MM.1S (cell line): ENCODE data around the gene GJC1.
"Not testable (repeated sequence)": the region's sequence is repeated elsewhere in the genome, so short reads cannot be mapped to it uniquely, and the experiment has no call there.

Source experiments
- DNase-seq: peaks from one replicate; pipeline ENCODE4 v3.0.0-alpha.2; 2015
- H2AFZ ChIP-seq: fragments of 300-600 bp; sonication (generic); 2 replicates; pipeline ENCODE4 v1.6.0; 2016; ENCODE audit warnings: antibody characterized with exemption, low read length
- H3F3A ChIP-seq: fragments of 300-600 bp; sonication (generic); 2 replicates; pipeline ENCODE4 v1.6.1; 2016; ENCODE audit warnings: mild to moderate bottlenecking, antibody characterized with exemption, low read length, moderate library complexity, mixed read lengths; ENCODE audit not compliant: insufficient read depth
- H3K27ac ChIP-seq: fragments of 300-600 bp; sonication (generic); 2 replicates; pipeline ENCODE4 v1.5.1; 2016; ENCODE audit warnings: mild to moderate bottlenecking, low read length
- H3K27me3 ChIP-seq: fragments of 300-600 bp; sonication (generic); replicated peaks from 2 replicates; pipeline ENCODE4 v1.6.0; 2016; ENCODE audit warnings: low read length; ENCODE audit not compliant: insufficient read depth
- H3K36me3 ChIP-seq: fragments of 300-600 bp; sonication (generic); replicated peaks from 2 replicates; pipeline ENCODE4 v1.6.1; 2016; ENCODE audit warnings: mild to moderate bottlenecking, low read length, mixed read lengths; ENCODE audit not compliant: insufficient read depth
- H3K4me1 ChIP-seq: fragments of 300-600 bp; sonication (generic); 2 replicates; pipeline ENCODE4 v1.6.1; 2016; ENCODE audit warnings: low read length, mixed read lengths
- H3K4me2 ChIP-seq: fragments of 300-600 bp; sonication (generic); 2 replicates; pipeline ENCODE4 v1.6.0; 2016; ENCODE audit warnings: low read depth, low read length
- H3K4me3 ChIP-seq: fragments of 300-600 bp; sonication (generic); 2 replicates; pipeline ENCODE4 v1.5.1; 2016; ENCODE audit warnings: low read length, mixed read lengths
- H3K79me2 ChIP-seq: fragments of 300-600 bp; sonication (generic); 2 replicates; pipeline ENCODE4 v1.6.1; 2016; ENCODE audit warnings: mixed run types, low read length, mixed read lengths
- H3K9ac ChIP-seq: fragments of 300-600 bp; sonication (generic); 2 replicates; pipeline ENCODE4 v1.6.1; 2016; ENCODE audit warnings: low read length, mixed read lengths
- H3K9me2 ChIP-seq: fragments of 300-600 bp; sonication (generic); replicated peaks from 2 replicates; pipeline ENCODE4 v1.6.1; 2016; ENCODE audit warnings: mild to moderate bottlenecking, low read length, mixed read lengths; ENCODE audit not compliant: insufficient read depth
- H3K9me3 ChIP-seq: fragments of 300-600 bp; sonication (generic); replicated peaks from 2 replicates; pipeline ENCODE4 v1.6.1; 2016; ENCODE audit warnings: mild to moderate bottlenecking, low read length, mixed read lengths; ENCODE audit not compliant: insufficient read depth
- H4K20me1 ChIP-seq: fragments of 300-600 bp; sonication (generic); 2 replicates; pipeline ENCODE4 v1.6.1; 2016; ENCODE audit warnings: mild to moderate bottlenecking, low read length, moderate library complexity, mixed read lengths; ENCODE audit not compliant: insufficient read depth
- EZH2 ChIP-seq: fragments of 300-600 bp; sonication (generic); optimal IDR thresholded peaks from 2 replicates; pipeline ENCODE3; 2017; ENCODE audit warnings: low read depth, mild to moderate bottlenecking, antibody characterized with exemption, low read length, mixed read lengths
- EZH2phosphoT487 ChIP-seq: fragments of 300-600 bp; sonication (generic); IDR thresholded peaks from 2 replicates; pipeline ENCODE4 v1.6.1; 2018; ENCODE audit warnings: antibody characterized with exemption, low read length
- TF ChIP-seq, protein P1 (sequence below): fragments of 300-600 bp; sonication (generic); IDR thresholded peaks from 2 replicates; pipeline ENCODE4 v1.5.1; 2016; ENCODE audit warnings: antibody characterized with exemption, low read length, mixed read lengths

GJC1 gene

DNA sequence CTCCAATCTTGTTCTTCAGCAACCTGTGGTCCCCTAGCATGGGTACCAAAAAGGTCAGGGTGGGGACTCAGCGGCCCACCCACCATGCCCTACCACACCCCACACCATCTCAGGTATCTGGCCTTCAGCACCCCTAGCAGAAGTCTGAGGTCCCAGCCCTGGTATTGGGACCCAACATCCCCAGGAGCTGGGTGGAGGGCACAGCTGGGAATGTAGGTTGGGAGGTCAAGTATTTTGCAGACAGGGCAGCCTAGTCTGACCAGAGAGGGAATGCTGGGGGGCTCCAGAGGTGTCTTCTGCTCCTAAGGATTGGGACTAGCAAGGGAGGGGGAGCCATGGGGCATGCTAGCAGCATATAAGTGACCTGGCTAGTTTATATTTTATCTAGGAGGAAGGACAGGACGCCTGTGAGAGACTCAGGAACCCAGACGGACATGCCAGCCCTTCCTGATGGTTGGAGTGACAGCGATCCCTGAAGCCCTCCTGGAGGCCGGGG is 72.1 kb downstream of the GJC1 start:
- no peaks in the 10 kb centered on the region for H3K9me3 ChIP-seq
- no peaks in the 10 kb centered on the region for H3K4me1 ChIP-seq
- peaks cover 37% of the 10 kb centered on the region for H3K27me3 ChIP-seq
- no peak overlapping the region for H3K27ac ChIP-seq
- H3K9ac ChIP-seq, result no peak overlapping the region
- H3K4me3 ChIP-seq, result no peak overlapping the region
- no peak overlapping the region for H3K4me2 ChIP-seq
- H4K20me1 ChIP-seq, result no peaks in the 10 kb centered on the region
- no peak for DNase-seq
- no peaks in the 10 kb centered on the region for H3F3A ChIP-seq
- H3K36me3 ChIP-seq, result no peaks in the 10 kb centered on the region
- no peak overlapping the region for H2AFZ ChIP-seq
- no peaks in the 10 kb centered on the region for H3K9me2 ChIP-seq
- no peaks in the 10 kb centered on the region for H3K79me2 ChIP-seq
- TF ChIP-seq EZH2phosphoT487 (no peak), EZH2 (no peak)
- TF ChIP-seq, protein P1, sequence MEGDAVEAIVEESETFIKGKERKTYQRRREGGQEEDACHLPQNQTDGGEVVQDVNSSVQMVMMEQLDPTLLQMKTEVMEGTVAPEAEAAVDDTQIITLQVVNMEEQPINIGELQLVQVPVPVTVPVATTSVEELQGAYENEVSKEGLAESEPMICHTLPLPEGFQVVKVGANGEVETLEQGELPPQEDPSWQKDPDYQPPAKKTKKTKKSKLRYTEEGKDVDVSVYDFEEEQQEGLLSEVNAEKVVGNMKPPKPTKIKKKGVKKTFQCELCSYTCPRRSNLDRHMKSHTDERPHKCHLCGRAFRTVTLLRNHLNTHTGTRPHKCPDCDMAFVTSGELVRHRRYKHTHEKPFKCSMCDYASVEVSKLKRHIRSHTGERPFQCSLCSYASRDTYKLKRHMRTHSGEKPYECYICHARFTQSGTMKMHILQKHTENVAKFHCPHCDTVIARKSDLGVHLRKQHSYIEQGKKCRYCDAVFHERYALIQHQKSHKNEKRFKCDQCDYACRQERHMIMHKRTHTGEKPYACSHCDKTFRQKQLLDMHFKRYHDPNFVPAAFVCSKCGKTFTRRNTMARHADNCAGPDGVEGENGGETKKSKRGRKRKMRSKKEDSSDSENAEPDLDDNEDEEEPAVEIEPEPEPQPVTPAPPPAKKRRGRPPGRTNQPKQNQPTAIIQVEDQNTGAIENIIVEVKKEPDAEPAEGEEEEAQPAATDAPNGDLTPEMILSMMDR, result no peak

DNA sequence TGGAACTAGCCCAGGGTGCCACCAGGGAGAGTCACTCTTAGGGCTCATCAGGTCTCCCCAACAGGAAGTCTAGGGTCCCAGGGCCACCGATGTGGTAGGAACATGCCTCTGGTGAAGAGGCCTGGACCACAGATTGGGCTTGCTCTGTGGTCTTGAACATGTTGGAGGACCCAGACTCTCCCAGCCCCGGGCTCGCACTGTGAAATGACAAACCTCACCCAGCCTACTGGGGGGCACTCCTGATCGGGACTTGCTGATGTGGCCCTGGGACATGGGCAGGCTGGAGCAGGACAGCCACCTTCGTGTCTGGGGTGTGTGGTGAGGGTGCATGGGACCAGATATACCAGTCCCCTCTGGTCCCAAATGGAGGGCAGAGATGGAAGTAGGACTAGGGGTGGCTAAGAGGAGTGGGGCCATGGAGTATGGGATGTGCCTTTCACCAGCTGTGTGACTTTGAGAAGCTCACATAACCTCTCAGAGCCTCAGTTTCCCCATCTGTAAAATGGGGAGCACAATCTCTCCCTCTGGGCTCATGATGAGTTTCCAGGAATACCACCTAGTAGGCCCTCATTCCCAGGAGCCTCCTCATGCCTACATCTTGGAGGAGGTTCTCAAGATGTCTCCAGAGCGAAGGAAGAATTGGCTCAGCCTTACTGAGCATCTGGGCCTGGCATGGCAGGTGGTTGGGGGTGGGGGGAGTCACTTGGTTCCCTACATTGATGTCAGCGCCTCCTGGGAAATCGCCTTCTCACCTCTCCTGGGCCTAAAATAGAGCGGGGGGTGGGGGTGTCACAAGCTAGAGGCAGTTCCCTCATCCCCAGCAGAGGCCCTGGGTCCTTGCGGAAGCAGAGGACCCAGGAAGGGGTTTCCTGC is 72.8 kb downstream of the GJC1 start:
- H3K27me3 ChIP-seq, result peaks cover 36% of the 10 kb centered on the region
- H3K9me2 ChIP-seq, result no peaks in the 10 kb centered on the region
- TF ChIP-seq, protein P1, result no peak
- no peak for TF ChIP-seq EZH2
- no peak for TF ChIP-seq EZH2phosphoT487
- H3K9me3 ChIP-seq, result no peaks in the 10 kb centered on the region
- H3K36me3 ChIP-seq, result no peaks in the 10 kb centered on the region
- no peaks in the 10 kb centered on the region for H4K20me1 ChIP-seq
- DNase-seq, result no peak
- no peaks in the 10 kb centered on the region for H3F3A ChIP-seq
- no peak overlapping the region for H2AFZ ChIP-seq
- H3K27ac ChIP-seq, result no peak overlapping the region
- H3K79me2 ChIP-seq, result no peaks in the 10 kb centered on the region
- no peaks in the 10 kb centered on the region for H3K4me1 ChIP-seq
- H3K4me2 ChIP-seq, result no peak overlapping the region
- no peak overlapping the region for H3K9ac ChIP-seq
- H3K4me3 ChIP-seq, result no peak overlapping the region

DNA sequence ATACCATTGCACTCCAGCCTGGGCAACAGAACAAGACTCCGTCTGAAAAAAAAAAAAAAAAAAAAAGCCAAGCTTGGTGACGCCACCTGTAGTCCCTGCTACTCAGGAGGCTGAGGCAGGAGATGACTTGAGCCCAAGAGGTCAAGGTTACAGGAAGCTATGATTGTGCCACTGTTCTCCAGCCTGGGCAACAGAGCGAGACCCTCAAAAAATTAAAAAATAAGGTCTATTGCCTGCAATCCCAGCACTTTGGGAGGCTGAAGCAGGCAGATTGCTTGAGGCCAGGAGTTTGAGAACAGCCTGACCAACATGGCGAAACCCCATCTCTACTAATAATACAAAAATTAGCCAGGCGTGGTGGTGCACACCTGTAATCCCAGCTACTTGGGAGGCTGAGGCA is 74.9 kb downstream of the GJC1 start:
- peaks cover 27% of the 10 kb centered on the region for H3K27me3 ChIP-seq
- not testable (repeated sequence) for DNase-seq, H3K4me1 ChIP-seq, H3K9me3 ChIP-seq, H3K27ac ChIP-seq, H3K36me3 ChIP-seq, H2AFZ ChIP-seq, H3K4me2 ChIP-seq, H3K9me2 ChIP-seq, H3K79me2 ChIP-seq, H3K4me3 ChIP-seq, H3F3A ChIP-seq, H4K20me1 ChIP-seq, H3K9ac ChIP-seq

DNA sequence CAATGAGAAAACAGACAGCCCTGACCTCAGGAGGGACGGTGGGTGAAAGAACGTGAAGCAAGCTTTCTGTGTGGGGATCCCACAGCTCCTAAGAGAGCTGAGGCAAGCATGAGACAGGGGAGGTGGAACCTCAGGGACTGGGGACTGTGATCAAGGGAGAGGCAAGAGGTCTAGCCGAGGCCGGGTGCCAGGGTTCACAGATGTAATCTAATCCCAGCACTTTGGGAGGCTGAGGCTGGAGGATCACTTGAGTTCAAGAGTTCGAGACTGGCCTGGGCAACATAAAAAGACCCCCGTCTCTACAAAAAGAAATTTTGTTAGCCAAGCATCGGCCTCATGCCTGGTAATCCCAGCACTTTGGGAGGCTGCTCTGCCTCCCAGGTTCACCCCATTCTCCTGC is 75.8 kb downstream of the GJC1 start:
- no peak overlapping the region for H3K4me3 ChIP-seq
- no peak overlapping the region for H2AFZ ChIP-seq
- TF ChIP-seq EZH2 (no peak), EZH2phosphoT487 (no peak)
- TF ChIP-seq, protein P1, result no peak
- no peaks in the 10 kb centered on the region for H3K79me2 ChIP-seq
- H3K9ac ChIP-seq, result no peak overlapping the region
- H3K4me2 ChIP-seq, result no peak overlapping the region
- no peaks in the 10 kb centered on the region for H3F3A ChIP-seq
- H3K27ac ChIP-seq, result no peak overlapping the region
- H3K9me3 ChIP-seq, result no peaks in the 10 kb centered on the region
- peaks cover 20% of the 10 kb centered on the region for H3K27me3 ChIP-seq
- no peak for DNase-seq
- H3K4me1 ChIP-seq, result no peaks in the 10 kb centered on the region
- no peaks in the 10 kb centered on the region for H4K20me1 ChIP-seq
- H3K36me3 ChIP-seq, result no peaks in the 10 kb centered on the region
- no peaks in the 10 kb centered on the region for H3K9me2 ChIP-seq
